ENCODE data around the gene UFSP1. TPM values are rescaled to one million over a fixed set of nuclear protein-coding genes. Genes with fewer than 3 reads are reported as not detected.
A peak's percentile ranks its signal among the peaks of the same experiment; 100 is the strongest.

UFSP1 gene
- total and polyA plus RNA-seq, 4 donors: 2.3 to 4.9 (median 3.2) TPM

- peaks cover 0 to 25% (median 24%) of the 10 kb centered on the region in 4 donors for H3K4me1 ChIP-seq (ENCODE audit: control insufficient read depth in 4 of 4, insufficient read depth in 4 of 4, low read length in 3 of 4)
- TF ChIP-seq RAD21 (IDR thresholded peaks at IDR 0.05): no peak
- no peak for TF ChIP-seq HNF4G (IDR thresholded peaks at IDR 0.05)
- TF ChIP-seq SP1 (IDR thresholded peaks at IDR 0.05): no peak
- no peak for TF ChIP-seq ZBTB33 (IDR thresholded peaks at IDR 0.05)
- H3K27me3 ChIP-seq (ENCODE audit: control insufficient read depth in 4 of 4, insufficient read depth in 4 of 4, low read length in 3 of 4): no peaks in the 10 kb centered on the region
- no peaks in the 10 kb centered on the region for H3K9me3 ChIP-seq (ENCODE audit: control insufficient read depth in 4 of 4, low read length in 3 of 4)
- H3K36me3 ChIP-seq (ENCODE audit: control insufficient read depth in 4 of 4, insufficient read depth in 3 of 4, low read depth in 1 of 4, low read length in 3 of 4): peaks cover 3 to 31% (median 17%) of the 10 kb centered on the region in 4 donors
- H3K9ac ChIP-seq (ENCODE audit: low read depth in 1 of 2, low read length in 2 of 2): peak overlapping the region; percentile 56 to 75
- peak overlapping the region; percentile 86 to 88 (median 86) for H3K4me3 ChIP-seq (ENCODE audit: low read depth in 1 of 3, low read length in 3 of 3)
- under 1% methylated on average over 39 of the region's 39 CpGs for WGBS
- DNase-seq (ENCODE audit: low spot score): no peak
- H3K27ac ChIP-seq (ENCODE audit: low read depth in 1 of 2, low read length in 2 of 2): peak overlapping the region; percentile 88 to 93
Measured at GRCh38 chr7:100875356-100875751, 14.2 kb downstream of the UFSP1 start.

- Histone ChIP-seq H3K4me3 (ENCODE audit: low read depth in 1 of 3, low read length in 3 of 3) (peak within 1 kb of the TSS; percentile 86 to 88 (median 86)), H3K27me3 (ENCODE audit: control insufficient read depth in 4 of 4, insufficient read depth in 4 of 4, low read length in 3 of 4) (no peaks in the 10 kb centered on the region), H3K9me3 (ENCODE audit: control insufficient read depth in 4 of 4, low read length in 3 of 4) (no peaks in the 10 kb centered on the region), H3K4me1 (ENCODE audit: control insufficient read depth in 4 of 4, insufficient read depth in 4 of 4, low read length in 3 of 4) (peaks cover 0 to 25% (median 24%) of the 10 kb centered on the region in 4 donors), H3K36me3 (ENCODE audit: control insufficient read depth in 4 of 4, insufficient read depth in 3 of 4, low read depth in 1 of 4, low read length in 3 of 4) (peaks cover 2 to 34% (median 18%) of the 10 kb centered on the region in 4 donors), H3K27ac (ENCODE audit: low read depth in 1 of 2, low read length in 2 of 2) (peak within 1 kb of the TSS; percentile 88 to 93), H3K9ac (ENCODE audit: low read depth in 1 of 2, low read length in 2 of 2) (peak within 1 kb of the TSS; percentile 63 to 75)
- 5% methylated on average over 79 of the region's 79 CpGs for WGBS
- peak; percentile 46 for TF ChIP-seq NR2F2 (IDR thresholded peaks at IDR 0.05)
- TF ChIP-seq FOXA1 (IDR thresholded peaks at IDR 0.05): peak; percentile 7
- TF ChIP-seq ATF3 (IDR thresholded peaks at IDR 0.05): no peak
- TF ChIP-seq CTCF (IDR thresholded peaks at IDR 0.05; ENCODE audit: low read depth, low read length, missing input control): peak; percentile 68
- TF ChIP-seq TAF1 (conservative IDR thresholded peaks at IDR 0.05): no peak
- TF ChIP-seq YY1 (IDR thresholded peaks at IDR 0.05): peak; percentile 98
- peak; percentile 82 for TF ChIP-seq MAX (IDR thresholded peaks at IDR 0.05)
- TF ChIP-seq FOXA2 (IDR thresholded peaks at IDR 0.05): no peak
- TF ChIP-seq REST (IDR thresholded peaks at IDR 0.05): peak; percentile 77
- TF ChIP-seq ZBTB33 (IDR thresholded peaks at IDR 0.05): peak; percentile 100
- peak; percentile 49 to 52 for TF ChIP-seq RXRA (IDR thresholded peaks at IDR 0.05)
- TF ChIP-seq RAD21 (IDR thresholded peaks at IDR 0.05): peak in 1 of 2 donors; percentile 25
- TF ChIP-seq EGR1 (IDR thresholded peaks at IDR 0.05; ENCODE audit: low read depth in 2 of 2): peak in 1 of 2 donors; percentile 76
- no peak for TF ChIP-seq HNF4G (IDR thresholded peaks at IDR 0.05)
- peak in 1 of 2 donors; percentile 91 for TF ChIP-seq GABPA (IDR thresholded peaks at IDR 0.05 in 1 of 2, conservative IDR thresholded peaks at IDR 0.05 in 1 of 2)
- peak in 1 of 2 donors; percentile 36 for TF ChIP-seq HNF4A (conservative IDR thresholded peaks at IDR 0.05)
- no peak for TF ChIP-seq JUND (IDR thresholded peaks at IDR 0.05)
- TF ChIP-seq SP1 (IDR thresholded peaks at IDR 0.05): peak; percentile 81
- peak; percentile 97 for DNase-seq (ENCODE audit: low spot score)
Measured at GRCh38 chr7:100874577-100875355, 14.7 kb downstream of the UFSP1 start, which contains the start of gene SRRT. TSS of gene SRRT (plus strand) at chr7:100875103. CDS start at chr7:100875591, 488 bp downstream.
